ENCODE data around the gene CPNE1. TPM values are rescaled to one million over a fixed set of nuclear protein-coding genes. Genes with fewer than 3 reads are reported as not detected.

The CPNE1 gene
- total RNA-seq, 1 donor from 2014 or later, result 278 TPM

- intact Hi-C loops (cut with micrococcal nuclease), result loop anchor here (1.0 to 5.0 kb wide), 2 partner anchors 15 to 139 kb away; no protein-coding TSS in a partner anchor
These were observed 63.4 kb downstream of the CPNE1 start for GRCh38 chr20:35600993-35601973.

DNA sequence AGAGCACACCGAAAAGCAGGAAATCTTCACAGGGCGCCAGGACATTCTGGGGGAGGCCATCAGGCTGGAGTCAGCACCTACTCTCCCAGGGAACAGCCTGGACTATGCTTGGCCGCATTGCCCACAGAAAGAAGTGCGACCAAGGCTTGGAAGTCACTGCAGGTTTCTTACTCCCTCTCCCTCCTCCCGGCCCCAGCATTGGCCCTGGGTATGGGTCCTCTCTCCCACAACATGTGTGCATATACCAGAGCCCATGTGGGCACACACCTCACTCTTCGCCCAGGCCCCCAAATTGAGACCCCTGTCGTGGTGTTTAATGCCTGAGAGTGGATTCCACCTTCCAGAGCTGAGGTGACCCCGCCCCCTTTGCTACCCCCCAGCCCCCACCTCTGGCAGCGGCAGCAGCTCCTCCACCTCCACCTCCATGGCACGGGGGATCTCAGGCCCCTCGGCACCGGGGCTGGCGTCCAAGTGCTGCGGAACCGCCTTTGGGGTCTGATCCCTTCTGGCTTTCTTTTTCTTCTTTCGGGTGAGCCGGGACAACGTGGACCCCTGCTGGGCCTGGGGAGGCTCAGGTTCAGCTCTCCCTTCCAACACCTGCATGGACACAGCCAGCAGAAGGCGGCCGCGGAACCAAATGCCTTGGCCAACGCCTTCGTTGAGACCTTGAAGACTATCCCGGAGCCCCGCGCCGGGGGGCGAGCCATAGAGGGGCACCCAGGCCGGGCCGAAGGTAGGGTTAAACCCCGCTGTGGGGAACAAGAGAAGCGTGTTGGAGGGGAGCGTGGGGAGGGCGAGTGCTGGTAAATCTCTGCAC, 64.3 kb downstream of the CPNE1 start:
- intact Hi-C loops (cut with micrococcal nuclease), result loop anchor here (5.0 kb wide), 1 partner anchor 138 kb away; no protein-coding TSS in a partner anchor

DNA sequence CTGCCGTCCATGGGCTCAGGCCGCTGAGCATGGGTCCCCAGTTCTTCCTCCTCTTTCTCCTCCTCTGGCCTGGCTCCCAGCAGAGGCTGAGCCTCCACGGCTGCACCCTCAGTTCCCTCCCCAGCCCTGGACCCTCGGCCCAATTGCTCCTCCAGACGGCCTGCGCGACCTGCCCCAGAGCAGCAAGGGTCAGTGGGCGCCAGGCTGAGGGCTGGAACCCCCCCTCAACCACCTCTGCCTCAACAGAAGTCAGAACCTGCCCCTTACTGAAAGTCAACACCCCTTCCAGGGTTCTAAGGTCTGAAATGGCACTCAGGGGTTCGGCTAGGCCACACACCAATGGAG, 65.0 kb downstream of the CPNE1 start:
- intact Hi-C loops (cut with micrococcal nuclease), result loop anchor here (5.0 kb wide), 1 partner anchor 137 kb away; no protein-coding TSS in a partner anchor

- intact Hi-C loops (cut with micrococcal nuclease), result no loop called here
These were observed 65.6 kb downstream of the CPNE1 start for GRCh38 chr20:35598899-35599775.

GRCh38 chr20:35598476-35598875, 66.2 kb downstream of the CPNE1 start:
- intact Hi-C loops (cut with micrococcal nuclease), result no loop called here

- intact Hi-C loops (cut with micrococcal nuclease), result no loop called here
These were observed 67.5 kb downstream of the CPNE1 start for GRCh38 chr20:35597186-35597585.

DNA sequence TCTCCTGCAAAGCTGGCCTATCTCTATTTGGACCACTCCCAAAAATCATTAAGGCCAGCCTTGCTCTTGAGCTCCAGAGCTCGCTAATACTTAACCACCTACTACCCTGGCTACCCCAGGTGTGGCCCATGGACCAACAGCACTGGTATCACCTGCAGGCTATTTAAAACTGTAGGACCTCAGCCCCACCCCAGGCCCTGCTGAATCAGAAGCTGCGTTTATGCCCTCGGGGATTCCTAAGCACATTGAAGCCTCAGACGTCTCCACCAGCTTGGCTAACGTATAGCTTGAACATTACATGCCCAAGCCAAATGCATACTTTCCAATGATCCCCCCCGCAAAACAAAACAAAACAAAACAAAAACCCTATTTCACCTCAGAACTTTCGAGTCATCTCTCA, 68.8 kb downstream of the CPNE1 start:
- intact Hi-C loops (cut with micrococcal nuclease), result no loop called here

DNA sequence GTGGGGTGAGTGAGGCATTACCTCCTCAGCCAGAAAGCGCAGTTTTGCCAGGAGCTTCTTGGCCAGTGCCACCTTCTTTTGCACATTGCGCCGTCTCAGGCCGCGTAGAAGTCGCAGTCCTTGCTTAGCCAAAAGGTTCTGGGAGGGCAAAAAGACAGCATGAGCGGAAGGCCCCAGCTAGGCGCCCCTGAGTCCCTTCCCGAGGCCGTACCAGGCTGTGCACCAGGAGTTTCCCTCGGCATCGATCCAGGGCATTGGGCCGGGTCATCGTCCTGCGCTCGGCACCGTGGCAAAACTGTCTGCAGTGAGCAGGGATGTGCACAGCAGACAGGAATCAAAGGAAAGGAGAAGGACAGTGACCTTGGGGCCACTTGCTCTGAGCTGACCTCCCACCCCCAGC, 69.2 kb downstream of the CPNE1 start:
- intact Hi-C loops (cut with micrococcal nuclease), result no loop called here

DNA sequence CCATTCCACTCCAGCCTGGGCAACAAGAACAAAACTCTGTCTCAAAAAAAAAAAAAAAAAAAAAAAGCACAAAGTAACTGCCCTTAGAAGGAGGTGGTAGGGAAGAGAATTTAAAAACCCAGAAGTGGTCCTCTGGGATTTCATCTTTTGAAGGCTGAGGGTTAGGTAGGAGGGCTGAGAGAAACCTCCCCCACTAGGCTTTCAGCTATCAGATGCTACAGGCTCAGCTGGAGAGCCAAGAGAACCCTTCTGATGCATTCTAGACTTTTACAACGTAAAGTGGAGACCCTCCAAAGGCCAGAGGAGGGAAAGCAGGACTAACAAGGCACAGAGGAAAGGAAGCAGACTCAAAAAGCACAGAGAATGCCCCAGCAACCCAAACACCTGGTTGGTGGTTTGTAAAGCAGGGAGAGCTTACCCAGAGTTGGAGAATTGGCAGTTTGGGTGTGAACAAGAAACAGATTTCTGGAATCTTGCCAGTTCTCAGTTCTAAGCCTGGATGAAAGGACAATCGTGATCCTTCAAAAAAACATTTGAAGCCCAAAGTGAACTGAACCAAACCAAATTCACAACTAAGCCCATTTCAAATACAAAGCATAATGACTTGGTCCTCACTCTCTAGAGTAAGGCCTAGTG, 72.2 kb downstream of the CPNE1 start:
- intact Hi-C loops (cut with micrococcal nuclease), result no loop called here

DNA sequence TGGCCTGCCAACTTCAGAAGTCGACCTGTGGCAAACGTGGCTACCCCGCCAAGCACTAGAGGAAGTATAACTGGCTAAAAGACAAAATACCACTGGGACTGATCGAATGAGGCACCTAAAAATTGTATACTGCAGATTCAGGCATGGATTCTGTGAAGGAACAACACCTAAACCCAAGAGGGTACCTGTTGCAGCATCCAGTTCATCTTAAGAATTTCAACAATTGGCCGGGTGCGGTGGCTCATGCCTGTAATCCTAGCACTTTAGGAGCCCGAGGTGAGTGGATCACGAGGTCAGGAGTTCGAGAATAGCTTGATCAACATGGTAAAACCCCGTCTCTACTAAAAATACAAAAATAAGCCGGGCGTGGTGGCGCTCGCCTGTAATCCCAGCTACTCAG, 76.3 kb downstream of the CPNE1 start:
- intact Hi-C loops (cut with micrococcal nuclease), result no loop called here

DNA sequence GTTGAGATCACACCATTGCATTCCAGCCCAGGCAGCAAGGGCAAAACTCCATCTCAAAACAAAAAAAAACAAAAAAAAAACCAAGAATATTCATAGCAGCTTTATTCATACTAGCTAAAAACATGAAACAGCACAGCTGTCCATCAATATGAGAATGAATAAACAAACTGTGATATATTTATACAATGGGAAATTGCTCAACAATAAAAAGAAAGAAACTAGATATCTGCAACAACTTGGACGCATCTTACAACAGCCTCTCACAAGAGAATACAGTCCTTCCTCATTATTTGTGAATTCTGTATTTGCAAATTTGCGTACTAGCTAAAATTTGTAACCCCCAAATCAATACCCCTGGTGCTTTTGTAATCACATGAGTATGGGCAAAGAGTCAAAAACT, 77.3 kb downstream of the CPNE1 start:
- intact Hi-C loops (cut with micrococcal nuclease), result no loop called here

- intact Hi-C loops (cut with micrococcal nuclease), result no loop called here
These were observed 77.8 kb downstream of the CPNE1 start for GRCh38 chr20:35586751-35587425.

DNA sequence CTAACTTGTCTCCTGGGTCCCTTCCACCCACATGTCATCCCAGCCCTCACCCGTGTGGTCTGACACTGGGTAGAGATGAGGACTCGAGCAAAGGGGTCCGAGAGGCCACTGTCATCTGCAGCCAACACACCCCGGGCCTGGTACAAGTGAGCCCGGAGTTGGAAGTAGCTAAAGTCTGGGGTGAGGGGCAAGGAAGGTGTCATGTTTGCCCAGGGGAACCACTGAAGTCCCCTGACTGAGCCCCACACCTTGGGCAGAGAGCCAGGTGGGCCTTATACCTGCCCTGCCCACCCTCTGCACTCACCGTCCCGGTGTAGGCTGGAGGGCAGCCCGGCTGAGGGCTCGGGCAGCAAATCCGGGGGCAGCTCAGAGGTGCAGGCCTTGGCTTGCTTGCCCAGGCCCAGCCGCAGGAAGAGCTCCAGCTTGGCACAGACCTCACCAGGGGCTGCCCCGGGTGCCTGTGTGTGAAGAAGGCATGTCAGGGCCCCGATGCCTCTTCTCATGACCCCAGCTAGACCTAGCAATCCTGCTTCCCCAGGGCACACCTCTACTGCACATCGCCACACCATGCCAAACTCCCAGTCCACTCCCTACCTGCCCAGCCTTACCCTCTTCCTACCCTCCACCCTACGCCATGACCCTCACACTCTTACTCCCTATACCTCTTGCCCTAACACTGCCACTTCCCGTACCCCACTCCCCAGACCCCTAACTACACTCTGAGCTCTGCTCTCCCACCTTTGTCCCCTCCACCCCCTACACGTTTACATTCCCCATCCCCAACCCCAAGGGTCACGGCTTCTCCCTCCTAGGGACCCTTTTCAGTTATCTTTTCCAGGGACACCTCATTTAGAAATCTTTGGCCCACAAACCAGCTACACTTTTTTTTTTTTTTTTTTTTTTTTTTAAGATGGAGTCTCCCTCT, 80.8 kb downstream of the CPNE1 start:
- intact Hi-C loops (cut with micrococcal nuclease), result no loop called here

DNA sequence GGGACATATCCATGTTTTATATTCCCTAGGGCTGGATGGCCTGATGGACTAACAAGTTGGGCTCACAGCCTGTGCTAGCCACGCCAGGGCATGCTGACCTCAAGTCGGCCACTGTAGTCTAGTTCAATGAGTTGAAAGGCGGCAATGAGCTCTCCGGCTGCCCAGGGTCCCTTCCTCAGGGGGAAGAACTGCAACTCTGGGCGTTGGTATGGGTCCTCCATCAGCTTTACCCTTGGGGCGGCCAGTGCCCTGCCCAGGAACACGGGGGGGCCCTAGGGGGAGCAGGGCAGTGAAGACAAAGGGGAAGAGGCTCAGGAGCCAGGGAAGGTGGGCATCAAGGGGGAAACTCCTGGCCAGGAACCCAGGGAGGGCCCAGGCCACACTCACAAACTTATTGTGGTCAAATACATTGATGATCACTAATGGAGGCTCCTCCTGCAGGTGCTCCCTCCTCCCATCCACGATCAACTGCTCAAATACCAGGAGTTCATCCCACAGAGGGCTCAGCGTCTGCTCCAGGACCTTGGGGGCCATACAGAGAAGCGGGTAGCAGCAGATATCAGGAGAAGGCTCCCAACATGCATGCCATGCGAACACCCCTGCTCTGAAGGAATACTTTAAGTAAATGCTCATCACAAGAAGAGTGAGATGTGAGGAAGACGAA, 81.8 kb downstream of the CPNE1 start:
- intact Hi-C loops (cut with micrococcal nuclease), result no loop called here

GRCh38 chr20:35582131-35582530, 82.6 kb downstream of the CPNE1 start:
- intact Hi-C loops (cut with micrococcal nuclease), result no loop called here

DNA sequence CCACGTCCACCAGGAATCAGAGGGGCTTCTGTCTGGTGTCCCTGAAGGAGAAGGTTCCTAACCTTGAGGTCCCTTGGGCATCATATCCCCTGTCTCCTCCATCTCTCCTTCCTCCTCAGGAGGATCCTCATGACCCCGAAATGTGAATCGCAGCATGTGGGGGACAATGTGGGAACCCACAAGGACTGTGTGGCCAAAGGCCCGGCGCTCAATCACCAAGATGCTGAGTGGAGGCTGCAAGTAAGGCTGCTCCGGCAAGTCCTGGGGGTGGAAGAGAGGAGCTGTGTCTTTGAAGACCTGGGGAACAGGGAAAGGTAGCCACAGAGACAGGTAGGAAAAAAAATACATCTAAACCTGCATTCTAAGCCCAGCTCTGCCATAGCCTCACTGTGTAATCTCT, 85.5 kb downstream of the CPNE1 start:
- intact Hi-C loops (cut with micrococcal nuclease), result no loop called here

GRCh38 chr20:35578469-35578868, 86.2 kb downstream of the CPNE1 start:
- intact Hi-C loops (cut with micrococcal nuclease), result no loop called here

DNA sequence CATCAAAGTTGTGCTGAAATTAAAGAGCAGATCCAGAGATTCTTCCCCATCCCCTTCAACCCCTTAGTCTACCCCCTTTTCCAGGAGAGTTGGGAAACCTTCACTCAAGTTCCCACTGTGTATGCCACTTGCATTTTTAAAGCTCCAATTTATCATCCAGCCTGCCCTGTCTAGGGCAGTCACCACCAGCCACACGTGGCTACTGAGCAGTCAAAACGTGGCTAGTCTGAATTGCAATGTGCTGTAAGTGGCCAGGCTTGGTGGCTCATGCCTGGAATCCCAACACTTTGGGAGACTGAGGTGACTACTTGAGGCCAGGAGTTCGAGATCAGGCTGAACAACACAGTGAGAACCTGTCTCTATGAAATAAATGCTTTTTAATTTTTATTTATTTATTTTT, 87.9 kb downstream of the CPNE1 start:
- intact Hi-C loops (cut with micrococcal nuclease), result no loop called here

Data from T-helper 2 cell treated with Interferon-gamma antibody and Interleukin-4, amounts not matched to agents 100 ng/mL and 5 ng/mL, for 36 hours (primary cell).